GM18519 (cell line): ENCODE measurements around the gene VAMP3.

Experiments
- ATAC-seq: cut with Tn5 transposase; IDR thresholded peaks from one replicate; pipeline ENCODE4 v1.9.1; 2021; ENCODE audit warnings: mild to moderate bottlenecking, moderate library complexity; ENCODE audit not compliant: unreplicated experiment, low FRiP score

VAMP3 gene, protein sequence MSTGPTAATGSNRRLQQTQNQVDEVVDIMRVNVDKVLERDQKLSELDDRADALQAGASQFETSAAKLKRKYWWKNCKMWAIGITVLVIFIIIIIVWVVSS

DNA sequence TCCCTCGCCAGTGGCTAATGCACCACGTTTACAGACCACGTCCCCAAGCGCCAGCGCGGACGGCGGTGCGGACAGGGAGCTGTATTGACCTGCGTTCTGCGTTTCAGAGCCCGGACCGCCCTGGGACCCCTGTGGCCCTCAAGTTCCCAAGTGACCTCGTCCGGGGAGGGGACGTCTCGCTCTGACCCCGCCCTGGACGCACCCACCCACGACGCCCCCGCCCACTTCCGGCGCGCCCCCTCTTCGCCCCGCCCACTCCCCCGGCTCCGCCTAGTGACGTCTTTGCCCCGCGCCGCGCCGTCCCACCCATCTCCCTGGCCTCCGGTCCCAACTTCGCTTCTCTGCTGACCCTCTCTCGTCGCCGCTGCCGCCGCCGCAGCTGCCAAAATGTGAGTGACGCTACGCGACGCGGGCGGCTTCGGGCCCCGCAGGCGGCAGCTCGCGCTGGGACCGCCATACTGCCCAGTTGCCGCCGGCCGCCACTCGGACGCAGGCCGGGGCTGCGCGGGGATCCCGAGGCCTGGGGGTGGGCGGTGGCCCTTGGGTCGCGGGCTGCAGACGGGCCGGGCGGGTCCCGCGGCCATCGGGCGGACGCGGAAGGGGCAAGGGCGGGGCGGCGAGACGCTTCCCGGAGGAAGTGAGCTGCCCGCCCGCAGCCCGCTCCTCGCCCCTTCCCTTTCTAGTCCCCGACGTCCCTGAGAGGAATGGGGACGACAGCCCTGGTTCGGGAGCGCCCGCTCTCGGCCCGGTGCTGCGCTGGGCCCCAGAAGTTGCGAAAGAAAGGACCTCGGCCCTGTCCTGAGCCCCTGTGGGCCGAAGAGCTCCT is at the start of gene VAMP3:
TSS of gene VAMP3 (plus strand) at position 300 of the 826 bp plus-strand sequence. CDS start at position 388, 88 bp downstream.
- ATAC-seq: no peak

DNA sequence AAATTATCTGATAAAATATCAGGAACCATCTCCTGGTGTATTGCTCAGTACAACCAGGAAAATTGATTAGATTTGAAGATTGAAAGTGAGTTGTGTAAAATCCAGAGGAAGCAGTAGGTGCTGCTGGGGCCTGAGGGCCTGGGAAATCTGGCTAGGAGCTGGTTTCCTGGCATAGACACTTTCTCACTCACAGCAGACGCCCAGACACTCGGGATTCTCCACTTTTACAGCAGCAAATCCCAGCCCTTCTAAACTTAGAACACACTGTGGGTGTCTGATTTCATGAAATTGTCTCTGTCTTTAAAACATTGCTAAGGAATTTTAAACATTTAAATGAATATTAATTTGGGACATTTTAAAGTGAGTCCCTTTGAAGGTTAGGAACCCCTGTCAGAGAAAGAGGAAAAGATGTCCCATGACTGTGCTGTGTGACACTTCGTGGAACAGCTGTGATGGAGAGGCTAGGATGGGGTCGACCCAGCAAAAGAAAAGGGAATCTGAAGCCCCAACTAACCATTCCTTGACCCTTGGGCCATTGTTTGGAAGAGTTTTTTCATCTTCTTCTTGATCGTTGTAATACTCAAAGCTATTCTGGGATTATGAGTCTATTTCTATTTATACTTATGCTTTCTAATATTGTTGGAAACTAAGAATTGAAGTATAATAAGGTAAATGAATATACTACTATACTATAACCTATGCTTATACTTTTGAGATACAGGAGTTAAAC is 49.0 kb upstream of the VAMP3 start:
- ATAC-seq: no peak

DNA sequence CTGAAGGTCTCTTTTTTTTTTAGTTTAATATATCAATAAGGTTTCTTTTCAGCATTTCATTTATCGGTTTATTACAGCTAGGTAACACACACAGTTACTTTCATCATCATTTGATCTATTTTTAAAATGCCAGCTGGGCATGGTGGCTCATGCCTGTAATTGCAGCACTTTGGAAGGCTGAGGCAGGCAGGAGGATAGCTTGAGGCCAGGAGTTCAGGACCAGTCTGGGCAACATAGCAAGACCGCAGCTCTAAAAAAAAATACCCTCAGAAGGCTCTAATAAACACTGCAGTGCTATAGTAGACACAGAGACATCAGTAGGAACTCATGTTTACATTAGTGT is 48.5 kb upstream of the VAMP3 start:
- no peak for ATAC-seq

DNA sequence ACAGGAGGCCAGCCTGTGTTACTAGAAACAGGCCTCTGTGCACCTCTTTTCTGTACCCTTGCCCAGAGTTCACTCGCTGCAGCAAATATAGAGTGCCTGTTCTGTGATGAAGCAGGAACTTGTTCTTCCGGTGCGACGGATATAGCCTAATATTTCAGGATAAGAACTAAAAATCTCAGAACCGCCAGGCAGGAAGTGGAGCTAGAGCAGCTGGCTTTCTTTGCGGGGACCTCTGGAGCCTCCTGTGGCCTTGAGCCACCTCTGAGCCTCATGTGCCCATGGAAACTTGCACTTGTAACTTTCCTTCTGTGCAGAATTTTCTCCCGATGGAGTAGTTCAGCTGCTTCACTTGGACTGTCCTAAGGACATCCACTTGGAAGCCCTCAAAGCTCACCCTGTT is 44.5 kb upstream of the VAMP3 start:
- no peak for ATAC-seq

DNA sequence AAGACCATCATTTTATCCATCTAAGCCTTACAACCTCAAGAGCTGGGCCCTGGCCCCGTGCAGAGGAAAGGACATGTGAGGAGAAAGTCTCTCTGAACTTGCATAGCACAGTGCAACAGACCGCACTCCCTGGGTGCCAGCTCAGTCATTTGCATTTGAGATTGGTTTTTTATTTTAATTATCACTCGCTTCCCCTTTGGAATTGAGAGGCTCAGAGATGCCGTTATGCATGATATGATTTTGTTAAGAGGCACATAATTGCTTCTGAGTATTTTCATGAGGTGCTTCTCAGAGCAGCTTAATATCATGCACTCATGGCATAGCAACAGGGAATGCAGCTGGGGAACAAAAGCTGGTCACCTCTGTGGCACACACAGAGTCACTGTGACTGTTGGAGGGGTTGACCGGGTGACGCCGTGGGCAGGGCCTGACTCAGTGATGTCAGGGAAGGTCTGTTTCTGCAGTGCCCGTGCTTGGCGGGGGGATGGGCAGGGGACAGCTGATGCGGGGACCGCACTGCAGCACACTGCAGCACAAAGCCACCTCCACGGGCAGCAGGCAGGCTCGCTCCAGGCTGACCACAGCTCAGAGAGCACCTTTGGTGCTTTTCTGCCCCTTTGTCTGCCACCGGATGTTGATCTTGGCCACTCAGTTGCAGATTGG is 43.2 kb upstream of the VAMP3 start:
- ATAC-seq: no peak

DNA sequence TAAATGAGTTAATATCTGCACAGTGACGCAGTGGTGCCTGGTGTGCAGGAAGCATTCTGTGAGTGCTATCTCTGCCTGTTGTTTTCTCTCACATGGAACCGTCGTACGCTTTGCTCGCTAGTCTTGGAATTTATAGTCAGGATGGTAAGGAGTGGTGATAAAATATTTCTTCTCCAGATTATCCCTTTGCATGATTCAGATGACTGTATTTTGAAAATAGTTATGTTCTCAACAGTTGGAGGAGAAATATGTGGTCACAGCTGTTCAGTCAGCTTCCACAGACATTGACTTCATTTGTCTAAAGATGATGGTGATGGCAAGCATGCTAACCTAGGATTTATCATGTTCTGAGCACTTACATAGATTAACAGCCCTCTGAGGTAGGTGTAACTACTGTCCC is 41.3 kb upstream of the VAMP3 start:
- no peak for ATAC-seq

DNA sequence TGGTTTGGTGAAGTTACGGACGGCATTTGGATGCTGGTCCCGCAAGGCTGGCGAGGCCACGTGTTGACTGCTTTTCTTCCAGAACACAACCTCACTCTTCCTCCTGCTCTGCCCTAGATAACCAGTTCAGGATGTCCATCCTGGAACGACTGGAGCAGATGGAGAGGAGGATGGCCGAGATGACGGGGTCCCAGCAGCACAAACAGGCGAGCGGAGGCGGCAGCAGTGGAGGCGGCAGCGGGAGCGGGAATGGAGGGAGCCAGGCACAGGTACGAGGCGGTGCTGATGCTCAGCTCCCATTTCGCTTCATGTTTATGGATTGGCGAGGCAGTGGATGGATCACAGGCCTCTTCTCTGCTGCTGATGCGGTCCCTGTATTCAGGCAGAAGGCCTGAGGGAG is 38.8 kb upstream of the VAMP3 start:
- no peak for ATAC-seq

DNA sequence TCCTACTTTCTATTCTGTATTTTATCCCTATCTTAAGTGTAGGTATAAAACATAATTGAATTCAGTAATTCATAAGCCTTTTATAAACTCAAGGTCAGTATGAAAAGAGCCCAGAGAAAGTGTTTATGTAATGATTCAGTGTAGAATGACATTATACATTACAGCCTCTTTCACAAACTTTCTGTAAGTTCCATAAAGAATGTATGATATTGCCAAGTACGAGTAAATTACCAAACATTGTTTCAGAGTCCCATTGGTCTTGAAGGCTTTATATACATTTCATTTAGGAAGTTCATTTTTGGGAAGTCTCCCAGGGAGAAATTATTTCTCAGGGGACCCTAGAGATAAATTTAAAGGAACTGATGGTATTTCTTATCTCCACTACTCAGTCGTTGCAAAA is 37.8 kb upstream of the VAMP3 start:
- ATAC-seq: no peak

DNA sequence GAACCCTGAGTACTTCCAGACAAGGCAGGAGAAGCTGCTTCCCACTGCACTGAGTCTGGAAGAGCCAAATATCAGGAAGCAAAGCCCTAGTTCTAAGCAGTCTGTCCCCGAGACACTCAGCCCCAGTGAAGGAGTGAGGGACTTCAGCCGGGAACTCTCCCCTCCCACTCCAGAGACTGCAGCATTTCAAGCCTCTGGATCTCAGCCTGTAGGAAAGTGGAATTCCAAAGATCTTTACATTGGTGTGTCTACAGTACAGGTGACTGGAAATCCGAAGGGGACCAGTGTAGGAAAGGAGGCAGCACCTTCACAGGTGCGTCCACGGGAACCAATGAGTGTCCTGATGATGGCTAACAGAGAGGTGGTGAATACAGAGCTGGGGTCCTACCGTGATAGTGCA is 33.1 kb upstream of the VAMP3 start:
- no peak for ATAC-seq

DNA sequence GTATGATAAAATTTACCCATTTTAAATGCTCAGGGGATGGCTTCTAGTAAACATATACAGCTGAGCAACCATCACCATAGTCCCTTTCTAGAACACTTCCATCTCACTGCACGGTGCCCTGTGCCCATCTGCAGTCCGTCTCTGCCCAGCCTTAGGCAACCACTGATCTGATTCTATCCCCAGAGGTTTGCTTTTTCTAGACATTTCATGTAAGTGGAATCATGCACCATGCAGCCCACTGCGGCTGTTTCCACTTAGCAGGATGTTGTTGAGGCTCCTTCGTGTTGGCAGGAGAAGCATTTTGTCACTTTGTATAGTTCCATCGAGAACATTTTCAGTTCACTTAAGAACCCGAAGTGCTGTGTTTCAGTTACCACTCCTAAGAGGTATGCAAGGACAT is 27.8 kb upstream of the VAMP3 start:
- no peak for ATAC-seq

DNA sequence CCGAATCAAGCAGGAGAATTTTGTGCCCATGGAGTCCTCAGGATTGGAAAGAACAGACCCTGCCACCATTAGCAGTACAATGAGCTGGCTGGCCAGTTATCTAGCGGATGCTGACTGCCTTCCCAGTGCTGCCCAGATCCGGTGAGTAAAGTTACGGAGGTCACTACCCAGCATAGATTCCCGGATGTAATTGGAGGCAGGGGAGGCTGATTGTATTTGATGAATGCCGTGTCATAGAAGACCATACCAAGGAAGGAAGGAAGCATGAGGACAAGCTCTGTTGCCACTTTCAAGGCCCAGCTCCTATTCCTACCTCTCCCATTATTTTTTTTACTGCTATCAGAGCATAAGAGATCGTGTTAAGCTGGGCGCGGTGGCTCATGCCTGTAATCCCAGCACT is 26.2 kb upstream of the VAMP3 start:
- no peak for ATAC-seq

DNA sequence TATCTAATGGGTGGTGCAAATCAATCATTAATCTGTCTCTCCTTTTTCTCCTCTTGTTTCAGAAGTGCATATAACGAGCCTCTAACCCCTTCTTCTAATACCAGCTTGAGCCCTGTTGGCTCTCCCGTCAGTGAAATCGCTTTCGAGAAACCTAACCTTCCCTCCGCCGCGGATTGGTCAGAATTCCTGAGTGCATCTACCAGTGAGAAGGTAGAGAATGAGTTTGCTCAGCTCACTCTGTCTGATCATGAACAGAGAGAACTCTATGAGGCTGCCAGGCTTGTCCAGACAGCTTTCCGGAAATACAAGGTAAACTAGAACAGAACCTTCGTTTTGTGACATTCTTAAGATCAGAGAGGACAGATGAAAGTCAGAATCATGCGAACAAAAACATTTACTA is 25.3 kb upstream of the VAMP3 start:
- no peak for ATAC-seq

DNA sequence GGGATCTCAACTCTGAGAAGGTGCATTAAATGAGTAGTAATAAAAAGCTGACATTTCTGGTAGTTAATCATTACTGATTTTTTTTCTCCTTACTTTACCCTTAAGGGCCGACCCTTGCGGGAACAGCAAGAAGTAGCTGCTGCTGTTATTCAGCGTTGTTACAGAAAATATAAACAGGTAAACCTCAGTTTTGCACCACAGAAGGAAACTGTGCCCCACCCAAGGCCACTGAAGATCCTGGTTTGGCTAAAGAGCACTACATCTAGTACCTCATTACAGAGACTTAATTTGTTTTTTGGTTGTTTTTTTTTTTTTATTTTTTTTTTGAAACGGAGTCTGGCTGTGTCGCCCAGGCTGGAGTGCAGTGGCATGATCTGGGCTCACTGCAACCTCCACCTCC is 23.5 kb upstream of the VAMP3 start:
- no peak for ATAC-seq

DNA sequence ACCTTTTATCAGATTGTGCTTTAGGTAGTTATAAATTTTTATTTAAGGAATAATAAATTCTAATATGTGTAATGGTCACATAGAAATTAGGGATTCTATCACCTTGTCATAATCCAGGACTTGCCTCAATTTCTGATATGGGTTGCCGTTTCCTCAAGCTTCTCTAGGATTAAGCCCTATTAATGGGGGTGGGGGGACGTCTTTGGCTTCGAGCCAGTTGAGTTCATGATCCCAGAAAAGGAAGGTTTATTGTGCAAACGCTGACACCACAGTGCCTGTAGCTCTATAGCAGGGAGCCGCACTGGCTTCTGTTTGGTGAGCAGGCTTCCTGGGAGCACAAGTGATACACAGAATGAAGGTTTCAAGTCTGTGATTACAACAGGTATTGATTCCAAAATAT is 22.0 kb upstream of the VAMP3 start:
- no peak for ATAC-seq

DNA sequence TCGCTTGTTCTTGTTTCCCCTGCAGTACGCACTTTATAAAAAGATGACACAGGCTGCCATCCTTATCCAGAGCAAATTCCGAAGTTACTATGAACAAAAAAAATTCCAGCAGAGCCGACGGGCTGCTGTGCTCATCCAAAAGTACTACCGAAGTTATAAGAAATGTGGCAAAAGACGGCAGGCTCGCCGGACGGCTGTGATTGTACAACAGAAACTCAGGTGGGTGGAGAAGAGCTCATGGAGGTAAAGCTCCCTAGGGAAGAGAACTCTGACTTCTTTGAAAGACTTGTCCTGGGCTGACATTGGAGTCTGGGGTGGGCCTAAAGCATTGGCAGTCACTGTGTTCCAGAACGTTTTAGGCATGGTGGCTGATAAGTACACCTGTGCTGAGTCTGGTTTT is 19.9 kb upstream of the VAMP3 start:
- ATAC-seq: no peak

DNA sequence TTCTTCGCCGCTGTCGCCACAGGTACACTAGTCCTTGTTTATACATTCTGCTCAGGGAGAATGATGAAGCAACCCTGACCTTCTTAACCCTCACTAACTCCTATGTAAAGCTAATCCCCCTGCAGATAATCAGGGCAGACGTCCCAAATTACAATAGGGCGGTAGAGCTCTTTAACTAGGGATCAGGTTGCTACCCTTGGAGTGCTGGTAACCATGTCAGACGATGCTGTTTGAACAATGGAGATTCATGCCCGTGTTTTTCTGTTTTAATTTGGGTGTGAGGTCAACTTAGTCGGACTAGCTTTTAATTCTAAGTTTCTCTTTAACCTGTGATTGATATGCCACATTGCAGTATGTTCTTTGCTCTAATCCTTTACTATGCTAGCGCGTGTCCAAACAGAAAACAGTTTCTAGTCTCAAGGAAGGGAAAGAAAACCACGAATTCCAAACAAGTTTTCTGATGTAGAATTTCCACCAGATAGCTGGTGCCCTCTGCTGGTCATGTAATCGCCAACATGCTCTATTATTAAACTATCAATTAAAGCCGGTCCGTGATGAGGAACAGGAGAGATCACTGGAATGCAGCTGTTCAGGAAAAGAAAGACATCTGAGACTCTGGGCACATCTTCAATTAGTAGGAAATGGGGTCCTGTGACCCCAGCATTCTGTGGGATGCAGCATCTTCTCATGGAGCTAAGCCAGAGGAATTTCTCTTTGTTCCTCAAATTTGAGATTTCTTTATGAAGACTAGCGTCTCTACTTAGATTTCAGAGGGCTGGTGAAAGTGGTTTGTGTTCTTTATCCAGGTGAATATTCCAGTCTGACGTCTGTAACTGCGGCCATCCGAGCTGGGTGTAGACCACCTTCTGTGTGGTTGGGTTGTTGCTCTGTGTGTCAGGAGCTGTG is 18.3 kb upstream of the VAMP3 start:
- ATAC-seq: no peak

DNA sequence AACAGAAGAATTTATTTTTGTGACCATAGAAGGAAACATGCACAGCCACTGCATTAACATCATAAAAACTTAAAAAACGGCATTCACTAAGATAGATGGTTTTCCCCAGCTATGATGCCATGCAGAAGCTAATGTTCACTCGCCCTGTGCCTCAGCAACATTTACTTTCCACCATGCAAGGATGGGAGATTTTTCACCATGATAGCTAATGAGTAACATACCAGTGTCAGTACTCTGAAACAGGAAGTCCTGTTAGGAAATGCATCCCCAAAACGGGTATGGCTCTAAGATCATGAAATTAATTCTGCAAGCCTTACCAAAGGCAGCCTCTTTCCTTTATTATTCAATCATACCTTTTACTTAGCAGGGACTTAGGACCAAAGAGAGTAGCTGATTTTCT is 17.5 kb upstream of the VAMP3 start:
- ATAC-seq: no peak

DNA sequence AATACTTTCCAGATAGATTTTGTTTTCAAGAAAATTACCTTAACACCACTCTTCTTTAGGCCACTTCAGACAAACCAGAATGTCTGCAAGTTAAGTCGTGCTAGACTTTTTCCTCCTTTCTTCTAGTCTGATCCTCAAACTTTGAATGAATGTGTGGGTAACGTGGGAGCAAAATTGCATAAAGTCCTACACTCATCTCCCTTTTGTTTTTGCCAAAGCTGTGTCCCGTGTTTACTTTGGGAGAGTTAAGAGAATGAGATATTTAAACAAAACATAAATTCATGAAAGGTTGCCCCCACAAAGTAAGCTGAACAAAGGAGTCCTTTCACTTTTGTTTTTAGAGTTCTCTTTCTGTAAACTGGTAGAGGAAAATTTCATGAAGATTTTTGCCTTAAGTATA is 16.9 kb upstream of the VAMP3 start:
- no peak for ATAC-seq

DNA sequence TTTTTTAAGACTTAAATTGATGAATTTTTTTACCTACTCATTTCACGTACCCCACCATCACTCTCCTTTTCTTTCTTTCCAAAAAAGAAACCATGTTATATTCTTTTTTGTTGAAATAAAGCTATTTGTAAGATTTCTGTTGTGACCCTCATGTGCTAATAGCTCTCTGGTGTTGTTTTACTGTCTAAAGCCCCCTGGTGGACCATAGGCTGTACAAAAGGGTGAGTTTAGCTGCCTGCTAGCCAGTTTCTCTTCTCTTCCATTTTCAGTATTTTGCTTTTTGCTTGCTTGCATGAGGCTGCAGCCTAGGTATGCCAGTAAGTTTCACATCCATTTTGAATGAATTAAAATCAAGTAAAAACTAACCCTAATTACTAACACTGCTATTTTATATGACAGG is 15.6 kb upstream of the VAMP3 start:
- ATAC-seq: no peak

DNA sequence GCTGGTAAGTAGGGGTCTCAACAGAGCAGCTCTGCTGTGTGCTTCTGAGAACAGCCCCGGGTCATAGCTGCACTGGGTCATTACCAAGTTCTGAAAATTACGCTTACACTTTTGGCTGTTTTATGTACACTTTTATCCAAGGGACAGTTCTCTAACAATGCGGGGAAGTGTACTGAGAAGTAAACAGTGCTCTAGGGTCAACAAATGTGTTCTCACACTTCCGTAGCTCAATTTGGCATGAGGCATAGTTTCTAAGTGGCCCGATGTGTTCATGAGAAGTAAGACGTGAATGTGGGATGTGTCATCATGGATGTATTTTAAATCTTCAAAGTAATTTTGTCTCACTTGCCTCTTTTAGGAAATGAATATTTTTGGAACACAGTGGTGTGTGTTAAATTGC is 10.9 kb upstream of the VAMP3 start:
- no peak for ATAC-seq
